HuH-7 (cell line): ENCODE data around the gene IDH2.
"Not testable (repeated sequence)": the region's sequence is repeated elsewhere in the genome, so short reads cannot be mapped to it uniquely, and the experiment has no call there.

Experiments used
- DNase-seq: peaks from one replicate; pipeline ENCODE4 v3.0.0; 2011; ENCODE audit warnings: low spot score

The IDH2 gene

GRCh38 chr15:90101969-90102890 is at the start of gene IDH2:
Gene IDH2, minus strand, starts transcription at chr15:90102468. Its CDS starts 78 bp downstream, at chr15:90102390.
- peak; percentile 94 for DNase-seq

- DNase-seq, result not testable (repeated sequence)
These were observed 48.3 kb upstream of the IDH2 start for GRCh38 chr15:90150551-90150950.

- DNase-seq, result no peak
These were observed 47.5 kb upstream of the IDH2 start for GRCh38 chr15:90149609-90150340.

GRCh38 chr15:90146198-90146761 is 44.0 kb upstream of the IDH2 start:
- not testable (repeated sequence) for DNase-seq

- DNase-seq, result no peak
These were observed 43.5 kb upstream of the IDH2 start for GRCh38 chr15:90145761-90146160.

GRCh38 chr15:90145259-90145658 is 43.0 kb upstream of the IDH2 start:
- no peak for DNase-seq

- peak; percentile 89 for DNase-seq
These were observed 40.9 kb upstream of the IDH2 start for GRCh38 chr15:90143166-90143655.

- DNase-seq, result no peak
These were observed 40.2 kb upstream of the IDH2 start for GRCh38 chr15:90142216-90143165.

GRCh38 chr15:90141646-90142045 is 39.4 kb upstream of the IDH2 start:
- no peak for DNase-seq

GRCh38 chr15:90139549-90139948 is 37.3 kb upstream of the IDH2 start:
- not testable (repeated sequence) for DNase-seq

- DNase-seq, result no peak
These were observed 36.0 kb upstream of the IDH2 start for GRCh38 chr15:90138071-90138833.

GRCh38 chr15:90132437-90132836 is 30.2 kb upstream of the IDH2 start:
- no peak for DNase-seq

GRCh38 chr15:90131848-90132247 is 29.6 kb upstream of the IDH2 start:
- no peak for DNase-seq

- DNase-seq, result no peak
These were observed 28.0 kb upstream of the IDH2 start for GRCh38 chr15:90130291-90130690.

- peak; percentile 65 for DNase-seq
These were observed 24.5 kb upstream of the IDH2 start for GRCh38 chr15:90126596-90127435.

- DNase-seq, result no peak
These were observed 23.8 kb upstream of the IDH2 start for GRCh38 chr15:90126022-90126421.

GRCh38 chr15:90124507-90124906 is 22.2 kb upstream of the IDH2 start:
- no peak for DNase-seq

- DNase-seq, result no peak
These were observed 18.8 kb upstream of the IDH2 start for GRCh38 chr15:90121086-90121485.

- DNase-seq, result no peak
These were observed 17.1 kb upstream of the IDH2 start for GRCh38 chr15:90119367-90119766.

GRCh38 chr15:90115783-90116182 is 13.5 kb upstream of the IDH2 start:
- no peak for DNase-seq
